HepG2 (cell line): Measurements from ENCODE around the gene SMARCA2. TPM values are rescaled to one million over a fixed set of nuclear protein-coding genes. Genes with fewer than 3 reads are reported as not detected.

Experiments used
- GABPB1 ChIP-seq: IDR thresholded peaks from 2 replicates; pipeline ENCODE4 v1.6.1; 2016; ENCODE audit warnings: mild to moderate bottlenecking, missing genetic modification reagents, moderate library complexity, missing compliant biosample characterization
- GTF3A ChIP-seq: sonication (generic); formaldehyde crosslinking; conservative IDR thresholded peaks from 2 replicates; pipeline ENCODE4 v1.4.0; 2020; ENCODE audit warnings: mild to moderate bottlenecking, missing genetic modification reagents
- HNRNPK ChIP-seq: fragments of 200-400 bp; formaldehyde crosslinking; IDR thresholded peaks from 2 replicates; pipeline ENCODE4 v1.6.1; 2018; ENCODE audit warnings: low read length, low read depth, moderate library complexity, mild to moderate bottlenecking; ENCODE audit not compliant: poor library complexity, severe bottlenecking
- PPARG ChIP-seq: conservative IDR thresholded peaks from 2 replicates; pipeline ENCODE4 v1.6.1; 2016; ENCODE audit warnings: missing biosample characterization, missing genetic modification reagents
- SAP130 ChIP-seq: IDR thresholded peaks from 2 replicates; pipeline ENCODE4 v1.6.1; 2016; ENCODE audit warnings: low read depth
- TCF7 ChIP-seq: sonication (generic); IDR thresholded peaks from 2 replicates; pipeline ENCODE4 v1.6.1; 2016; ENCODE audit warnings: antibody characterized with exemption, low read depth
- TCF7L2 ChIP-seq: IDR thresholded peaks from 2 replicates; pipeline ENCODE4 v1.6.1; 2011; ENCODE audit warnings: mild to moderate bottlenecking, low read depth, low read length, moderate library complexity
- TOPORS ChIP-seq: sonication (generic); formaldehyde crosslinking; IDR thresholded peaks from 2 replicates; pipeline ENCODE4 v1.8.0; 2023; ENCODE audit warnings: mild to moderate bottlenecking, missing genetic modification reagents
- ZFP1 ChIP-seq: IDR thresholded peaks from 2 replicates; pipeline ENCODE4 v1.6.1; 2016
- ZNF543 ChIP-seq: sonication (generic); formaldehyde crosslinking; IDR thresholded peaks from 2 replicates; pipeline ENCODE4 v1.4.0; 2020; ENCODE audit warnings: mild to moderate bottlenecking, missing genetic modification reagents
- ZNF709 ChIP-seq: sonication (generic); formaldehyde crosslinking; IDR thresholded peaks from 2 replicates; pipeline ENCODE4 v1.5.0; 2020; ENCODE audit warnings: mild to moderate bottlenecking, missing genetic modification reagents
- ZNF850 ChIP-seq: sonication (generic); formaldehyde crosslinking; conservative IDR thresholded peaks from 2 replicates; pipeline ENCODE4 v1.9.0; 2021; ENCODE audit warnings: mild to moderate bottlenecking, missing genetic modification reagents
- polyA plus RNA-seq, 8 experiments: library from polyadenylated mRNA; depleted of rRNA in 3 of 8; stranded (reverse) in 7 of 8; unstranded in 1 of 8; fragments of >200 nt; fragmentation: Illumina TruSeq in 4 of 8; extraction: Trizol in 4 of 8; gene quantifications; 2 replicates each; pipeline versions ENCODE4 v1.2.1 to v1.2.3, GENCODE V29; 2011 to 2016; ENCODE audit warnings: low read depth in 4 of 8, missing spikeins in 1 of 8, mixed read lengths in 1 of 8; ENCODE audit not compliant: insufficient read depth in 1 of 8
- total RNA-seq, 5 experiments: library from RNA; depleted of rRNA; stranded (reverse); fragments of >200 nt; fragmentation: Illumina TruSeq; extraction: Trizol; gene quantifications; 2 replicates each; pipeline ENCODE4 v1.2.3, GENCODE V29; 2016; ENCODE audit warnings: low read depth in 1 of 5
- TF ChIP-seq, protein P1 (sequence below): sonication (generic); formaldehyde crosslinking; IDR thresholded peaks from 2 replicates; pipeline ENCODE4 v1.8.0; 2022; ENCODE audit warnings: mild to moderate bottlenecking, missing genetic modification reagents, borderline replicate concordance
- TF ChIP-seq, protein P2 (sequence below): IDR thresholded peaks from 2 replicates; pipeline ENCODE4 v1.6.1; 2016; ENCODE audit warnings: low read depth, borderline replicate concordance
- TF ChIP-seq, protein P3 (sequence below): sonication (generic); formaldehyde crosslinking; IDR thresholded peaks from 2 replicates; pipeline ENCODE4 v1.4.0; 2020; ENCODE audit warnings: mild to moderate bottlenecking, missing genetic modification reagents
- TF ChIP-seq, protein P4 (sequence below): sonication (generic); formaldehyde crosslinking; IDR thresholded peaks from 2 replicates; pipeline ENCODE4 v1.9.0; 2022; ENCODE audit warnings: missing genetic modification reagents, mild to moderate bottlenecking, borderline replicate concordance

The SMARCA2 gene
- total and polyA plus RNA-seq, 2 of the 13 experiments (the other 11 are each of a cell fraction or from before 2014, with no cell fraction given) = 22.5 to 23.7 TPM

DNA sequence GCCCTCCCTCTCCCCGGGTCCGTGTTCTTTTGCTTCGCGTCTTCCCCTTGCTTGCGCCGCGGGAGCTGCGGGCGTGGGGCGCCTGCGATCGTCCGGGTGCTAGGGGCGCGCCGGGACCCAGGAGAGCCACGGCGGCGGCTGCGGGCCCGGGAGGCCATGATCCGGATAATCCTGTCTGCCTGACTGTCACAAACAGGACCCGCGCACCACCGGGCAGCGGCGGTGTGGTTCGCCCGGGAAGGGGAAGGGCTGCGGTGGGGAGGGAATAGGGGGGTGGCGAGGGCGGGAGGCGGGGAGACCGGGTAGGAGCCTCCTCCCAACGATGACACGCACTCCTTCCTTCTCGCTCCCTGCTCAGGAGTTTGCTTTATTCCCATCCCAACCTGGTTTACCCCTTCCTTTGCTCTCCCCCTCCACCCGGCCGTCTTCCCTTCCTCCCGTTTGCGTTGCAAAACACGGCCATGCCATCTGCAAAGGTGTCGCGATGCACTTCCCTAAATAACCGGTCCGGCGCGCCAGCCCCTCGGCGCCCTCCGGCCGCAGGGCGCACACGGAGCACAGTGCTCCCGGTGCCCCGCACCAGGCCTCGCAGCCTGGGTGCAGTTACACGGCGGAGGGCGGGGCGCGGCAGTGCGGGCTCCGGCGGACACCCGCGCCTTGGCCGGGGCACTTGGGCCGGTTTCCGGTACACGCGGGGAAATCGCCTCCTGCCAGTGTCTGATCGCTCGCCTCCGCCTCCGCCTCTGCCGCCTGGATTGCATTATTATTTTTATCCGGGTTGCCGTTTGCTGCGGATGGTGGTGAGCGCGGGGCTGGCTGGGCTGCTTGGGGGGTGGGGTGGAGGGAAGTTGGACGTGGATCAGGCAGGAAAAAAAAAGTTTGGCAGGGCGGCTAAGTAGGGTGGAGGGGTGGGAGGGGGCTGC is 1.5 kb downstream of the SMARCA2 start (continued):
- TF ChIP-seq, protein P1, sequence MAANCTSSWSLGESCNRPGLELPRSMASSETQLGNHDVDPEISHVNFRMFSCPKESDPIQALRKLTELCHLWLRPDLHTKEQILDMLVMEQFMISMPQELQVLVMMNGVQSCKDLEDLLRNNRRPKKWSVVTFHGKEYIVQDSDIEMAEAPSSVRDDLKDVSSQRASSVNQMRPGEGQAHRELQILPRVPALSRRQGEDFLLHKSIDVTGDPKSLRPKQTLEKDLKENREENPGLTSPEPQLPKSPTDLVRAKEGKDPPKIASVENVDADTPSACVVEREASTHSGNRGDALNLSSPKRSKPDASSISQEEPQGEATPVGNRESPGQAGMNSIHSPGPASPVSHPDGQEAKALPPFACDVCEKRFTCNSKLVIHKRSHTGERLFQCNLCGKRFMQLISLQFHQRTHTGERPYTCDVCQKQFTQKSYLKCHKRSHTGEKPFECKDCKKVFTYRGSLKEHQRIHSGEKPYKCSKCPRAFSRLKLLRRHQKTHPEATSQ (CRISPR knock-in tag) = no peak
- TF ChIP-seq ZNF543 (CRISPR knock-in tag) = no peak
- TF ChIP-seq TCF7L2 = no peak
- no peak for TF ChIP-seq ZFP1
- TF ChIP-seq, protein P2, sequence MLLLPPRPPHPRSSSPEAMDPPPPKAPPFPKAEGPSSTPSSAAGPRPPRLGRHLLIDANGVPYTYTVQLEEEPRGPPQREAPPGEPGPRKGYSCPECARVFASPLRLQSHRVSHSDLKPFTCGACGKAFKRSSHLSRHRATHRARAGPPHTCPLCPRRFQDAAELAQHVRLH (CRISPR knock-in tag) = no peak
- TF ChIP-seq, protein P3, sequence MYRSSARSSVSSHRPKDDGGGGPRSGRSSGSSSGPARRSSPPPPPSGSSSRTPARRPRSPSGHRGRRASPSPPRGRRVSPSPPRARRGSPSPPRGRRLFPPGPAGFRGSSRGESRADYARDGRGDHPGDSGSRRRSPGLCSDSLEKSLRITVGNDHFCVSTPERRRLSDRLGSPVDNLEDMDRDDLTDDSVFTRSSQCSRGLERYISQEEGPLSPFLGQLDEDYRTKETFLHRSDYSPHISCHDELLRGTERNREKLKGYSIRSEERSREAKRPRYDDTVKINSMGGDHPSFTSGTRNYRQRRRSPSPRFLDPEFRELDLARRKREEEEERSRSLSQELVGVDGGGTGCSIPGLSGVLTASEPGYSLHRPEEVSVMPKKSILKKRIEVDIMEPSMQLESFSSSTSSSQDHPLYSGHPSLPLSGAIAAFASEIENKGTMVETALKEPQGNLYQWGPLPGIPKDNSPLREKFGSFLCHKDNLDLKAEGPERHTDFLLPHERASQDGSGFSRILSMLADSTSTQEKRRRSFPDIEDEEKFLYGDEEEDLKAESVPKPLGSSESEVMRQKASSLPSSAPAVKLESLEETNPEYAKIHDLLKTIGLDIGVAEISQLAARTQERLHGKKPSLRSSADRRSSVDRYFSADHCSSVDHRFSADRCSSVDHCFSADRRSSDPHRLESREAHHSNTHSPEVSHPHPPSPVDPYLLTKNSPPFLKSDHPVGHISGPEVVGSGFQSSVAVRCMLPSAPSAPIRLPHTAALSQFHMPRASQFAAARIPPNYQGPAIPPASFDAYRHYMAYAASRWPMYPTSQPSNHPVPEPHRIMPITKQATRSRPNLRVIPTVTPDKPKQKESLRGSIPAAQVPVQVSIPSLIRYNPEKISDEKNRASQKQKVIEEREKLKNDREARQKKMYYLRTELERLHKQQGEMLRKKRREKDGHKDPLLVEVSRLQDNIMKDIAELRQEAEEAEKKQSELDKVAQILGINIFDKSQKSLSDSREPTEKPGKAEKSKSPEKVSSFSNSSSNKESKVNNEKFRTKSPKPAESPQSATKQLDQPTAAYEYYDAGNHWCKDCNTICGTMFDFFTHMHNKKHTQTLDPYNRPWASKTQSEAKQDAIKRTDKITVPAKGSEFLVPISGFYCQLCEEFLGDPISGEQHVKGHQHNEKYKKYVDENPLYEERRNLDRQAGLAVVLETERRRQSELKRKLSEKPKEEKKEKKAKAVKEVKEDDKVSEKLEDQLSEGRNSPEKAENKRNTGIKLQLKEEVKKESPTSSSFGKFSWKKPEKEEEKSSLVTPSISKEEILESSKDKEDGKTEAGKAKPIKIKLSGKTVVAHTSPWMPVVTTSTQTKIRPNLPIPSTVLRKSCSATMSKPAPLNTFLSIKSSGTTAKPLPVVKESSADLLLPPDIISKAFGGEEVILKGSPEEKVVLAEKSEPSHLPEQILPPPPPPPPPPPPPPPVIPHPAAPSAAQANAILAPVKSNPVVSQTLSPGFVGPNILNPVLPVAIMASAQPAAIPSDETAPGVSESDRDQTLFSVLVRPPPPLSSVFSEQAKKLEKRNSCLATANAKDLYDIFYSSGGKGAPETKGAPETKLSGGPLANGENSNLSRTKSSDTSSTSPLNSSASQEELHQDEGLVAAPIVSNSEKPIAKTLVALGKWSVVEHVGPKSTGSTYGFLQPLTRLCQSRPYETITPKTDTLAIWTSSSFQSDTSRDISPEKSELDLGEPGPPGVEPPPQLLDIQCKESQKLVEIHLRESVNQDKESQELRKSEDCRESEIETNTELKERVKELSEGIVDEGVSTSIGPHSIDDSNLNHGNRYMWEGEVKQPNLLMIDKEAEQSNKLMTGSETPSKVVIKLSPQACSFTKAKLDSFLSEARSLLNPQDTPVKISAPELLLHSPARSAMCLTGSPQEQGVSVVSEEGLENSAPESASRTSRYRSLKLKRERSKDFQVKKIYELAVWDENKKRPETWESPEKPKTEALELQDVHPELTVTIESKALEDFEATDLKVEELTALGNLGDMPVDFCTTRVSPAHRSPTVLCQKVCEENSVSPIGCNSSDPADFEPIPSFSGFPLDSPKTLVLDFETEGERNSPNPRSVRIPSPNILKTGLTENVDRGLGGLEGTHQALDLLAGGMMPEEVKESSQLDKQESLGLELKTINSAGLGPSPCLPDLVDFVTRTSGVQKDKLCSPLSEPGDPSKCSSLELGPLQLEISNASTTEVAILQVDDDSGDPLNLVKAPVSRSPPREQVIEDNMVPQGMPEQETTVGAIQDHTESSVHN (CRISPR knock-in tag) = no peak
- TF ChIP-seq PPARG = no peak
- no peak for TF ChIP-seq ZNF709
- TF ChIP-seq, protein P4, sequence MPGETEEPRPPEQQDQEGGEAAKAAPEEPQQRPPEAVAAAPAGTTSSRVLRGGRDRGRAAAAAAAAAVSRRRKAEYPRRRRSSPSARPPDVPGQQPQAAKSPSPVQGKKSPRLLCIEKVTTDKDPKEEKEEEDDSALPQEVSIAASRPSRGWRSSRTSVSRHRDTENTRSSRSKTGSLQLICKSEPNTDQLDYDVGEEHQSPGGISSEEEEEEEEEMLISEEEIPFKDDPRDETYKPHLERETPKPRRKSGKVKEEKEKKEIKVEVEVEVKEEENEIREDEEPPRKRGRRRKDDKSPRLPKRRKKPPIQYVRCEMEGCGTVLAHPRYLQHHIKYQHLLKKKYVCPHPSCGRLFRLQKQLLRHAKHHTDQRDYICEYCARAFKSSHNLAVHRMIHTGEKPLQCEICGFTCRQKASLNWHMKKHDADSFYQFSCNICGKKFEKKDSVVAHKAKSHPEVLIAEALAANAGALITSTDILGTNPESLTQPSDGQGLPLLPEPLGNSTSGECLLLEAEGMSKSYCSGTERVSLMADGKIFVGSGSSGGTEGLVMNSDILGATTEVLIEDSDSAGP (CRISPR knock-in tag) = no peak
- peak; percentile 29 for TF ChIP-seq SAP130 (CRISPR knock-in tag)
- TF ChIP-seq TCF7 = no peak
- no peak for TF ChIP-seq GTF3A (CRISPR knock-in tag)
- TF ChIP-seq TOPORS (CRISPR knock-in tag) = 0 out of 2 replicates have a peak, but pooled peaks have one; percentile 9
- no peak for TF ChIP-seq ZNF850 (CRISPR knock-in tag)
- peak; percentile 51 for TF ChIP-seq GABPB1 (CRISPR knock-in tag)
- peak; percentile 36 for TF ChIP-seq HNRNPK
